ENCODE measurements around the gene DFFB. TPM values are rescaled to one million over a fixed set of nuclear protein-coding genes. Genes with fewer than 3 reads are reported as not detected.

DFFB gene
- total RNA-seq, 1 experiment from 2014 or later: 11.9 TPM

DNA sequence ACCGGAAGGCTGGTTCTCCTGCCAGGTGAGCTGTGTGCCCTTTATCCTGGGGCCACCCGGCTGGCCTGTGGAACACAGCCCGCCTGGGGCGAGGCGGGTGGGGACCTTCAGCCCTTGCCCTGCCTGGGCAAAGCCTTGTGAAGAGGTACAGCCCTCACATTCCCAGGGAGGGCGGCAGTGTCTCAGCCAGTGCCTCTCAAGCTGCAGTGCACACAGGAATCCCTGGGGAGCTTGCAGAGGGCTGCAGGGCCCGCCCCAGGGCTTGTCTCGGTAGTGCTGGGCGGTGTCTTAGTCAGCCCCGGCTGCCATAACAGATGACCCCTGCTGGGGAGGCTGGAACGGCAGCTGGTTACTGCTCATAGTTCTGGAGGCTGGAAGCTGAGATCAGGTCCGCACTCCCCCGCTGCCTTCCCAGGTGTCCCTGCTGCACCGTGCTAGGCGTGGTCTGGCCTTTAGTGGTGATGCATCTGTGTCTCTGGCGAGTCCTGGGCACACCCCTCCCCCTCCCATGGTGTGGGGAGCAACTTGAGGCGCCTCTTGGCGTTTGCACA is 12.6 kb downstream of the DFFB start:
- Histone ChIP-seq H3K4me3 (no peak overlapping the region), H3K27ac (no peak overlapping the region), H3K9me3 (replicated peaks) (no peaks in the 10 kb centered on the region), H3K27me3 (replicated peaks) (no peaks in the 10 kb centered on the region), H3K4me1 (replicated peaks) (0 out of 2 replicates have a peak, but pooled peaks cover 3% of the 10 kb centered on the region), H3K36me3 (0 out of 2 replicates have a peak, but pooled peaks cover 4% of the 10 kb centered on the region)
- DNase-seq (ENCODE audit: low read depth in 1 of 2, low spot score in 2 of 2): no peak

- H3K4me1 ChIP-seq (replicated peaks): 0 out of 2 replicates have a peak, but pooled peaks cover 3% of the 10 kb centered on the region
- 0 out of 2 replicates have a peak, but pooled peaks cover 4% of the 10 kb centered on the region for H3K36me3 ChIP-seq
- no peaks in the 10 kb centered on the region for H3K9me3 ChIP-seq (replicated peaks)
- H3K27ac ChIP-seq: no peak overlapping the region
- H3K4me3 ChIP-seq: no peak overlapping the region
- DNase-seq (ENCODE audit: low read depth in 1 of 2, low spot score in 2 of 2): no peak
- H3K27me3 ChIP-seq (replicated peaks): no peaks in the 10 kb centered on the region
Measured at GRCh38 chr1:3871451-3871805, 14.2 kb downstream of the DFFB start.

DNA sequence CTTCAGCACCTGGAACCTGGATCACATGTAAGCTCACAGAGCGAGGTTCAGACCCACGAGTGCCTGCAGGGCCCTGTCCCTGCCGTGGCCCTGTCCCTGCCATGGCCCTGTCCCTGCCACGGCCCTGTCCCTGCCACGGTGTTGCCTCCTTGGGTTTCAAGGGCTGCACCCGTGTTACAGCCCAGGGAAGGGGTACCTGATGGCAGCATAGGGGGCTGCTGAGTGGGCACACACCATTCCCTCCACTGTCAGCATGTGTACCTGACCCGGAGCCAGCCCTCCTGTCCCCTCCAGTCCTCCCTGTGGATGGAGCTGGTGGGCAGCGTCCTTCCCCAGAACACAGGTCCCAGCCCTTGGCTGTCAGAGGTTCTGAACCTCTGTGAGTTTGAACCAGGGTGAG is 15.3 kb downstream of the DFFB start:
- 0 out of 2 replicates have a peak, but pooled peaks cover 4% of the 10 kb centered on the region for H3K36me3 ChIP-seq
- no peak overlapping the region for H3K27ac ChIP-seq
- no peak overlapping the region for H3K4me3 ChIP-seq
- H3K4me1 ChIP-seq (replicated peaks): 0 out of 2 replicates have a peak, but pooled peaks cover 3% of the 10 kb centered on the region
- DNase-seq (ENCODE audit: low read depth in 1 of 2, low spot score in 2 of 2): no peak
- H3K9me3 ChIP-seq (replicated peaks): no peaks in the 10 kb centered on the region
- H3K27me3 ChIP-seq (replicated peaks): no peaks in the 10 kb centered on the region

- Histone ChIP-seq H3K9me3 (replicated peaks) (no peaks in the 10 kb centered on the region; the same call in 1 of the 2 replicates), H3K27ac (no peak overlapping the region), H3K4me3 (no peak overlapping the region), H3K36me3 (0 out of 2 replicates have a peak, but pooled peaks cover under 1% of the 10 kb centered on the region), H3K4me1 (replicated peaks) (0 out of 2 replicates have a peak, but pooled peaks cover 3% of the 10 kb centered on the region), H3K27me3 (replicated peaks) (no peaks in the 10 kb centered on the region)
- DNase-seq (ENCODE audit: low read depth in 1 of 2, low spot score in 2 of 2): no peak
Measured at GRCh38 chr1:3874736-3875135, 17.5 kb downstream of the DFFB start.

- H3K4me3 ChIP-seq: no peak overlapping the region
- H3K27ac ChIP-seq: no peak overlapping the region
- H3K4me1 ChIP-seq (replicated peaks): no peaks in the 10 kb centered on the region
- no peaks in the 10 kb centered on the region for H3K27me3 ChIP-seq (replicated peaks)
- no peaks in the 10 kb centered on the region; the same call in 1 of the 2 replicates for H3K9me3 ChIP-seq (replicated peaks)
- DNase-seq (ENCODE audit: low read depth in 1 of 2, low spot score in 2 of 2): no peak
- H3K36me3 ChIP-seq: no peaks in the 10 kb centered on the region
Measured at GRCh38 chr1:3876716-3877115, 19.4 kb downstream of the DFFB start.

DNA sequence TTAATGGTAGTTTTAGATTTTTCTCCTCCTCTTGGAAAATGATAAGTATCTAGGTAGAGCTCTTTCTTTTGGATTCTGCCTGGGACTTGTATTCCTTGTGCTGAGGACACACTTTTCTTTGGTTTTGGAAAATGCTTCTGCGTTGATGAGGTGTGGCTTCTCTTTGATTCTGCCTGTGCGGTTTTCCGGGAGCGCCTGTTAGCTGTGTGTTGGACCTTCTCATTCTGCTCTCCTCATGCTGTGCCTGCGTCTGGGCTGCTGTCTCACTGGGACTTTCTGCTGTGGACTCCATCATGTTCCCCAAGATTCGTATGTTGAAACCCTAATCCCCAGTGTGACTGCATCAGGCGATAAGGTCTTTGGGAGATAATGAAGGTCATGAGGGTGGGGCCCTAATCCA is 21.8 kb downstream of the DFFB start:
- H3K27ac ChIP-seq: no peak overlapping the region
- no peaks in the 10 kb centered on the region for H3K4me1 ChIP-seq (replicated peaks)
- H3K27me3 ChIP-seq (replicated peaks): no peaks in the 10 kb centered on the region
- H3K4me3 ChIP-seq: no peak overlapping the region
- H3K36me3 ChIP-seq: no peaks in the 10 kb centered on the region
- DNase-seq (ENCODE audit: low read depth in 1 of 2, low spot score in 2 of 2): no peak
- H3K9me3 ChIP-seq (replicated peaks): no peaks in the 10 kb centered on the region; the same call in 1 of the 2 replicates

DNA sequence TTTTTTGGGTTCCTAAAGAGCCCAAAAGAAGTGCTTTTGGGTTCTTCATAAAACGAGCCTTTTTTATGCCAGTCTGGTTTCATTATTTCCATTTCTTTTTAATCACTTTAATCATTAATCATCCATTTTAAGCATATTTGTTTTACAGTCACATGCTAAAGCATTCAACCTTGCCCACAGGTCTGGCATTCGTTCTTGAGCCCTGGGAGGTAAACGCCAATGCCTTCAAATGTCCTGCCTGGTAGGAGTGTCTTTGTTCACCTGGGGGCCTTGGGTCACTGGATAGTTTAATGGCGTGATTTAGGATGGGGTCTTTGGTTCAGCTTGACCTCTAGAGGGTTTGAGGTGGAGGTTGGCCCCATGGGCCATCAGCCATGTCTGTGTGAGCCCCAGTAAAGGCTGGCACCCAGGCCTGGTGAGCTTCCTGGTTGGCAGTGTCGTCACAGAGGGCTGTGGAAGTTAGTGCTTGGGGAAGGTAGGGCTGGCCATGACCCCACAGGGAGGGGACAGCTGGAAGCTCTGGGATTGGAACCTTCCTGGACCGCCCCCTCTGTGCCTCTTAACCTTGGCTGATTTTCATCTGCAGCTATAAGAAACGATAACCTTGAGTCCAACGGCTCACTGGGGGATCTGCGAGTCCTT is 22.6 kb downstream of the DFFB start:
- no peak for DNase-seq (ENCODE audit: low read depth in 1 of 2, low spot score in 2 of 2)
- Histone ChIP-seq H3K4me1 (replicated peaks) (no peaks in the 10 kb centered on the region), H3K36me3 (no peaks in the 10 kb centered on the region), H3K4me3 (no peak overlapping the region), H3K9me3 (replicated peaks) (no peaks in the 10 kb centered on the region; the same call in 1 of the 2 replicates), H3K27ac (no peak overlapping the region), H3K27me3 (replicated peaks) (no peaks in the 10 kb centered on the region)

GRCh38 chr1:3880429-3881192 is 23.3 kb downstream of the DFFB start:
- Histone ChIP-seq H3K27ac (no peak overlapping the region), H3K4me3 (no peak overlapping the region), H3K4me1 (replicated peaks) (no peaks in the 10 kb centered on the region), H3K36me3 (peaks cover 3% of the 10 kb centered on the region; the same call in 1 of the 2 replicates), H3K9me3 (replicated peaks) (no peaks in the 10 kb centered on the region; the same call in 1 of the 2 replicates), H3K27me3 (replicated peaks) (no peaks in the 10 kb centered on the region)
- DNase-seq (ENCODE audit: low read depth in 1 of 2, low spot score in 2 of 2): no peak

GRCh38 chr1:3881193-3881480 is 23.9 kb downstream of the DFFB start:
- H3K36me3 ChIP-seq: peaks cover 6% of the 10 kb centered on the region
- H3K9me3 ChIP-seq (replicated peaks): no peaks in the 10 kb centered on the region; the same call in 1 of the 2 replicates
- H3K27me3 ChIP-seq (replicated peaks): no peaks in the 10 kb centered on the region
- no peak for DNase-seq (ENCODE audit: low read depth in 1 of 2, low spot score in 2 of 2)
- no peaks in the 10 kb centered on the region for H3K4me1 ChIP-seq (replicated peaks)
- no peak overlapping the region for H3K27ac ChIP-seq
- H3K4me3 ChIP-seq: no peak overlapping the region

DNA sequence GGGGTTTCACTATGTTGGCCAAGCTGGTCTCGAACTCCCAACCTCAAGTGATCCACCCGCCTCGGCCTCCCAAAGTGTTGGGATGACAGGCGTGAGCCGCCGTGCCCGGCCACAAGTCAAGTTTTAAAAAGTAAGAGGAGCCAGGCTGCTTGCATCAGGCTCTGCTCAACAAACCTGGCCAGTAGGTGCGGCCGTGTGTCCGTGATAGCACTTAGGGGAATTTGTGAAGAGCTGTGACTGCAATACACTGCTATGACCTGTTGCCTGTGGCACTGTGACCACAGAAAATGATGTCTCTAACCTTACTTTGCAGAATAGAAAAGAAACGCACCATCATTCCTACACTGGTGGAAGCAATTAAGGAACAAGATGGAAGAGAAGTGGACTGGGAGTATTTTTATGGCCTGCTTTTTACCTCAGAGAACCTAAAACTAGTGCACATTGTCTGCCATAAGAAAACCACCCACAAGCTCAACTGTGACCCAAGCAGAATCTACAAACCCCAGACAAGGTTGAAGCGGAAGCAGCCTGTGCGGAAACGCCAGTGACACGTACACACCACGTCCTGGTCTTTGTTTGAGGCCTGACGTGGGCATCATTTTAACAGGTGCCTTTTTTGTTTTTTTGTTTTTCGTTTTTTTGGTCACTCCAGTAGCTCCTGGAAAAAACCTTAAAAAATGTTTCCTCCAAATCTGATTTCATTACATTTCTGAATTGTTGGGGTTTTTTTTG is 26.1 kb downstream of the DFFB start:
- no peaks in the 10 kb centered on the region; the same call in 1 of the 2 replicates for H3K9me3 ChIP-seq (replicated peaks)
- DNase-seq (ENCODE audit: low read depth in 1 of 2, low spot score in 2 of 2): no peak
- H3K36me3 ChIP-seq: peaks cover 22% of the 10 kb centered on the region
- no peak overlapping the region for H3K27ac ChIP-seq
- no peaks in the 10 kb centered on the region for H3K27me3 ChIP-seq (replicated peaks)
- no peak overlapping the region for H3K4me3 ChIP-seq
- H3K4me1 ChIP-seq (replicated peaks): no peaks in the 10 kb centered on the region

DNA sequence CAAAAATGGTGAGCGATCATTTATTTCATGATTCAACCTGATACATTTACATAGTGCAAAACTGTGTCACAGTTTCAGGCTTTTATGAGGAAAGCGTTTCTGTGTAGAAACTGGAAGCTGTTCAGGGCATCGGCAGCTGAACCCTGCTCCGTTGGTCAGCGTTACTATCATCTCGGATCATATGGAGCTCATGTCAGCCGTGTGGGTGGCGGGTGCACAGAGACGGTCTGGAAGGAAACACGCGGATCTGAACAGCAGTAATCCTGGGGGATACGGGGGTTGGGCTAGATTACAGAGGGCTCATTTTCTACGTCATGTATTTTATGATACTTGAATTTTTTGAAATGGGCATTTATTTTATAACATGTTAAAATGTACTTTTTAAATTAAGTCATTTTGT is 27.7 kb downstream of the DFFB start:
- Histone ChIP-seq H3K27me3 (replicated peaks) (no peaks in the 10 kb centered on the region), H3K36me3 (peaks cover 36% of the 10 kb centered on the region), H3K27ac (no peak overlapping the region), H3K4me3 (no peak overlapping the region), H3K4me1 (replicated peaks) (no peaks in the 10 kb centered on the region), H3K9me3 (replicated peaks) (no peaks in the 10 kb centered on the region)
- no peak for DNase-seq (ENCODE audit: low read depth in 1 of 2, low spot score in 2 of 2)

- no peaks in the 10 kb centered on the region for H3K4me1 ChIP-seq (replicated peaks)
- peaks cover 42% of the 10 kb centered on the region for H3K36me3 ChIP-seq
- H3K27me3 ChIP-seq (replicated peaks): no peaks in the 10 kb centered on the region
- no peak for DNase-seq (ENCODE audit: low read depth in 1 of 2, low spot score in 2 of 2)
- H3K27ac ChIP-seq: no peak overlapping the region
- H3K4me3 ChIP-seq: no peak overlapping the region
- H3K9me3 ChIP-seq (replicated peaks): no peaks in the 10 kb centered on the region
Measured at GRCh38 chr1:3885611-3886010, 28.3 kb downstream of the DFFB start.

GRCh38 chr1:3886106-3886670 is 28.9 kb downstream of the DFFB start:
- Histone ChIP-seq H3K4me3 (no peak overlapping the region), H3K9me3 (replicated peaks) (no peaks in the 10 kb centered on the region), H3K36me3 (peaks cover 48% of the 10 kb centered on the region), H3K4me1 (replicated peaks) (no peaks in the 10 kb centered on the region), H3K27ac (no peak overlapping the region), H3K27me3 (replicated peaks) (no peaks in the 10 kb centered on the region)
- DNase-seq (ENCODE audit: low read depth in 1 of 2, low spot score in 2 of 2): no peak
